ENCODE results near the gene CARD9. TPM values are rescaled to one million over a fixed set of nuclear protein-coding genes. Genes with fewer than 3 reads are reported as not detected.

Gene CARD9
- total and polyA plus RNA-seq, 2 donors (not counting 1 experiment from before 2014, with no cell fraction given): 0.69 to 3.3 TPM

GRCh38 chr9:136372006-136372405 is 1.5 kb downstream of the CARD9 start:
- H3K4me1 ChIP-seq (ENCODE audit: control insufficient read depth, extremely low read depth, insufficient read depth, low read length): peaks cover 18% of the 10 kb centered on the region
- peak overlapping the region; percentile 54 for H2AFZ ChIP-seq (ENCODE audit: low read length)
- no peaks in the 10 kb centered on the region for H3K27me3 ChIP-seq (ENCODE audit: control insufficient read depth, insufficient read depth, low read length)
- peak overlapping the region; percentile 9 for H3K27ac ChIP-seq (ENCODE audit: insufficient read depth, low read length)
- H3K4me2 ChIP-seq (ENCODE audit: extremely low read depth, insufficient read depth, low read length): no peak overlapping the region
- DNase-seq (ENCODE audit: low read depth in 2 of 2): no peak
- TF ChIP-seq EZH2 (IDR thresholded peaks at IDR 0.05; ENCODE audit: low read length, missing control alignments) (no peak), CTCF (conservative IDR thresholded peaks at IDR 0.05 in 1 of 2, IDR thresholded peaks at IDR 0.05 in 1 of 2; ENCODE audit: low read depth in 1 of 2, low read length in 2 of 2) (no peak)
- no peak overlapping the region for H3K4me3 ChIP-seq (replicated peaks in 1 of 4; ENCODE audit: control extremely low read depth in 1 of 4, insufficient read depth in 1 of 4, low read depth in 3 of 4, low read length in 4 of 4)
- H3K9ac ChIP-seq (ENCODE audit: insufficient read depth, low read length): peak overlapping the region; percentile 26
- H3K79me2 ChIP-seq (ENCODE audit: control insufficient read depth, insufficient read depth, low read length): no peaks in the 10 kb centered on the region
- no peaks in the 10 kb centered on the region for H4K20me1 ChIP-seq (ENCODE audit: control insufficient read depth, extremely low read depth, insufficient read depth, low read length)
- peaks cover 3% of the 10 kb centered on the region for H3K36me3 ChIP-seq (ENCODE audit: control insufficient read depth, insufficient read depth, low read length)
- H3K9me3 ChIP-seq (ENCODE audit: control insufficient read depth, insufficient read depth, low read depth, low read length): no peaks in the 10 kb centered on the region

GRCh38 chr9:136371533-136371880 is 2.0 kb downstream of the CARD9 start:
- H3K4me2 ChIP-seq (ENCODE audit: extremely low read depth, insufficient read depth, low read length): no peak overlapping the region
- H3K27me3 ChIP-seq (ENCODE audit: control insufficient read depth, insufficient read depth, low read length): no peaks in the 10 kb centered on the region
- H3K36me3 ChIP-seq (ENCODE audit: control insufficient read depth, insufficient read depth, low read length): peaks cover 2% of the 10 kb centered on the region
- no peak overlapping the region for H3K27ac ChIP-seq (ENCODE audit: insufficient read depth, low read length)
- no peak for DNase-seq (ENCODE audit: low read depth in 2 of 2)
- H3K4me3 ChIP-seq (replicated peaks in 1 of 4; ENCODE audit: control extremely low read depth in 1 of 4, insufficient read depth in 1 of 4, low read depth in 3 of 4, low read length in 4 of 4): no peak overlapping the region
- peaks cover 18% of the 10 kb centered on the region for H3K4me1 ChIP-seq (ENCODE audit: control insufficient read depth, extremely low read depth, insufficient read depth, low read length)
- H2AFZ ChIP-seq (ENCODE audit: low read length): no peak overlapping the region
- no peaks in the 10 kb centered on the region for H4K20me1 ChIP-seq (ENCODE audit: control insufficient read depth, extremely low read depth, insufficient read depth, low read length)
- TF ChIP-seq EZH2 (IDR thresholded peaks at IDR 0.05; ENCODE audit: low read length, missing control alignments): no peak
- no peak for TF ChIP-seq CTCF (conservative IDR thresholded peaks at IDR 0.05 in 1 of 2, IDR thresholded peaks at IDR 0.05 in 1 of 2; ENCODE audit: low read depth in 1 of 2, low read length in 2 of 2)
- H3K9me3 ChIP-seq (ENCODE audit: control insufficient read depth, insufficient read depth, low read depth, low read length): no peaks in the 10 kb centered on the region
- no peak overlapping the region for H3K9ac ChIP-seq (ENCODE audit: insufficient read depth, low read length)
- no peaks in the 10 kb centered on the region for H3K79me2 ChIP-seq (ENCODE audit: control insufficient read depth, insufficient read depth, low read length)

- H3K4me1 ChIP-seq (ENCODE audit: control insufficient read depth, extremely low read depth, insufficient read depth, low read length): peaks cover 18% of the 10 kb centered on the region
- H3K9me3 ChIP-seq (ENCODE audit: control insufficient read depth, insufficient read depth, low read depth, low read length): no peaks in the 10 kb centered on the region
- no peak overlapping the region for H3K4me3 ChIP-seq (replicated peaks in 1 of 4; ENCODE audit: control extremely low read depth in 1 of 4, insufficient read depth in 1 of 4, low read depth in 3 of 4, low read length in 4 of 4)
- H3K36me3 ChIP-seq (ENCODE audit: control insufficient read depth, insufficient read depth, low read length): peaks cover 2% of the 10 kb centered on the region
- TF ChIP-seq EZH2 (IDR thresholded peaks at IDR 0.05; ENCODE audit: low read length, missing control alignments) (no peak), CTCF (conservative IDR thresholded peaks at IDR 0.05 in 1 of 2, IDR thresholded peaks at IDR 0.05 in 1 of 2; ENCODE audit: low read depth in 1 of 2, low read length in 2 of 2) (no peak)
- H3K4me2 ChIP-seq (ENCODE audit: extremely low read depth, insufficient read depth, low read length): no peak overlapping the region
- no peaks in the 10 kb centered on the region for H3K79me2 ChIP-seq (ENCODE audit: control insufficient read depth, insufficient read depth, low read length)
- H4K20me1 ChIP-seq (ENCODE audit: control insufficient read depth, extremely low read depth, insufficient read depth, low read length): no peaks in the 10 kb centered on the region
- peak; percentile 36 to 78 for DNase-seq (ENCODE audit: low read depth in 2 of 2)
- no peak overlapping the region for H3K9ac ChIP-seq (ENCODE audit: insufficient read depth, low read length)
- no peak overlapping the region for H2AFZ ChIP-seq (ENCODE audit: low read length)
- no peak overlapping the region for H3K27ac ChIP-seq (ENCODE audit: insufficient read depth, low read length)
- no peaks in the 10 kb centered on the region for H3K27me3 ChIP-seq (ENCODE audit: control insufficient read depth, insufficient read depth, low read length)
Measured at GRCh38 chr9:136370687-136371532, 2.6 kb downstream of the CARD9 start.

All from fibroblast of lung (primary cell).